GDM1 (cell line): Measurements from ENCODE around the gene SEZ6L2.

ENCODE experiments used
- DNase-seq: peaks from one replicate; lab custom pipeline; 2025; lab: John Stamatoyannopoulos, UW

SEZ6L2 gene

DNA sequence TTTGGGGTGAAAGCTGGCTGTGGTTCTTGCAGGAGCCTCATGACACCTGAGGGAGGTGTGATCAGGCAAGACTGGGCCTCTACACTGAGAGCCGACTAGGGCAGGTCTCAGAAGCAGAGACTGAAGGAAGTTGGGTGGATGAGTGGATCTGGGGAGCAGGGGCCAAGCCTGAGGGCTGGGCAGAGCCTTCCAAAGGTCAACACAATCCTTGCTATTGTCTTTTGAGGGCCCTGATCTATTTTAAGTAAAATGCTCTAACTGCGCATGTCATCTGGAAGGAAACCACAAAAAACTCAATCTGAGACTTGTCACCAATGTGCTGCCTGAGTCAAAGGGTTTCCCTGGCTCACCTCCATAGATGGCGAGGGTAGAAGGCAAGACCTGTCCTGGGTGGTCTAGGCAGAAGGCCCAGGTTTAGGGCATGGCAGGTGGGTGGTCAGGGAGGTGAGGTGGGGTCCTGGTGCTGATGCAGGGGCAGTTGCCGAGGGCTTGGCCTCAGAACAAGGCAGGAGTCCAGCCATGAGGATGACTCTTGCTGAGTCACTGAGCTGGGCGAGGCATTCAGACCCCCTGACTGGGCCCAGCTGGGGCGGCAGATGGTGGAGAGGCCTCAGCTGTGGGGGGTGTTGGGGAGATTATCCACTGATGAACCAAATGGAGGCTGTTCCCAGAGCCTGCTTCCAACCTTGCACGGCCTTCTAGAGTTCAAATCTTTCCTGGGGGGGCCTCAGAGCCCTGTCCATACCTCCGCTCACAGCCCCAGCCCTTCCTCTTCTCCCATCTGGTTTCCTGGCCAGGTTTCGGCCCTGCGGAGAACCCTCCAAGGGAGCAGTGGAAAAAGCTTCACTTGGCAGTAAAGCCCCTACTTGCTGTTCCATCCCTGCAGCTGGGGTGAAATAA lies 74.0 kb downstream of the SEZ6L2 start:
- no peak for DNase-seq

GRCh38 chr16:29824589-29825144 lies 74.7 kb downstream of the SEZ6L2 start:
- no peak for DNase-seq

GRCh38 chr16:29821643-29822115 lies 77.7 kb downstream of the SEZ6L2 start:
- DNase-seq, result no peak
